Measurements from ENCODE around the gene FBXW9.
"Not testable (repeated sequence)": the region's sequence is repeated elsewhere in the genome, so short reads cannot be mapped to it uniquely, and the experiment has no call there.

The FBXW9 gene

GRCh38 chr19:12721656-12722565, 25.5 kb upstream of the FBXW9 start:
- peak overlapping the region; percentile 94 for H3K27ac ChIP-seq
- no peak for TF ChIP-seq ZFX (IDR thresholded peaks at IDR 0.05; ENCODE audit: borderline replicate concordance)
- TF ChIP-seq, protein P1, sequence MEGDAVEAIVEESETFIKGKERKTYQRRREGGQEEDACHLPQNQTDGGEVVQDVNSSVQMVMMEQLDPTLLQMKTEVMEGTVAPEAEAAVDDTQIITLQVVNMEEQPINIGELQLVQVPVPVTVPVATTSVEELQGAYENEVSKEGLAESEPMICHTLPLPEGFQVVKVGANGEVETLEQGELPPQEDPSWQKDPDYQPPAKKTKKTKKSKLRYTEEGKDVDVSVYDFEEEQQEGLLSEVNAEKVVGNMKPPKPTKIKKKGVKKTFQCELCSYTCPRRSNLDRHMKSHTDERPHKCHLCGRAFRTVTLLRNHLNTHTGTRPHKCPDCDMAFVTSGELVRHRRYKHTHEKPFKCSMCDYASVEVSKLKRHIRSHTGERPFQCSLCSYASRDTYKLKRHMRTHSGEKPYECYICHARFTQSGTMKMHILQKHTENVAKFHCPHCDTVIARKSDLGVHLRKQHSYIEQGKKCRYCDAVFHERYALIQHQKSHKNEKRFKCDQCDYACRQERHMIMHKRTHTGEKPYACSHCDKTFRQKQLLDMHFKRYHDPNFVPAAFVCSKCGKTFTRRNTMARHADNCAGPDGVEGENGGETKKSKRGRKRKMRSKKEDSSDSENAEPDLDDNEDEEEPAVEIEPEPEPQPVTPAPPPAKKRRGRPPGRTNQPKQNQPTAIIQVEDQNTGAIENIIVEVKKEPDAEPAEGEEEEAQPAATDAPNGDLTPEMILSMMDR (IDR thresholded peaks at IDR 0.05): no peak

DNA sequence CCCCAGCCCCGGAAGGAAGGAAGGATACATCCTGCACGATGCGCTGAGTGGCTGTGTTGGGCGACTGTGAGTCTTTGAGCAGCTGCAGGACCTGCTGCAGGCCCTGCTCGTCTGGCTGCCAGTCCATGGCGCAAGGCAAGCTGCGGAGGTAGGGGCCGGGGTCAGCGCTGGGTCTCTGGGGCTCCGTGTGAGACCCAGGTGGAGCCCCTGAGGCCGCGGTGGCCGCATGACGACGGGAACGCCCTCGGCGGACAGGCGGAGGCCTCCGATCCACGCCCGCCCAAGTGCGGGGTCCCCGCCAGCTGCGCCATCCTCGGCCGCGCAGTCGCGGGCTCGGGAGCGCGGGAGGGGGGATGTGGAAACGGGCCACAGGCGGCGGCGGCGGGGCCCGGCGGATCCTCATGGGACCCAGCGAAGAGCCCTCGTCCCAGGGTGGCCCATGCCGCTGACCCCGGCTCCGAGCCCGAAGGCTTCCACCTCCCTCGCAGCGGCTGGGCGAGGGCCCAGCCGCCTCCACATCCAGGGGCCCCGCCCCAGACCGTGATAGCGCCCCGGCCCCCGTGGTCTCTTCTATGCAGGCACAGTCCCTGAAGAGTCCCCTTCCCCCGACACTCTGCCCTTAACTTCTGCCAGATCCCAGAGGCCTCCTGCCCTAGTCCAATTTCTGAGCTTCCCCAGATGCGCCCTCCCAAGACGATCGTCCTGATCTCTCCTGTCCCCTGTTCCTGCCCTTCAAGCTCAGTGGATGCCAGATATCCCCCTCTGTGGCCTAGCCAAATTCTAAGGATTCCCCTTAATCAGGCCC, 24.6 kb upstream of the FBXW9 start:
- H3K27ac ChIP-seq: peak overlapping the region; percentile 94
- TF ChIP-seq, protein P1 (IDR thresholded peaks at IDR 0.05): no peak
- no peak for TF ChIP-seq ZFX (IDR thresholded peaks at IDR 0.05; ENCODE audit: borderline replicate concordance)

DNA sequence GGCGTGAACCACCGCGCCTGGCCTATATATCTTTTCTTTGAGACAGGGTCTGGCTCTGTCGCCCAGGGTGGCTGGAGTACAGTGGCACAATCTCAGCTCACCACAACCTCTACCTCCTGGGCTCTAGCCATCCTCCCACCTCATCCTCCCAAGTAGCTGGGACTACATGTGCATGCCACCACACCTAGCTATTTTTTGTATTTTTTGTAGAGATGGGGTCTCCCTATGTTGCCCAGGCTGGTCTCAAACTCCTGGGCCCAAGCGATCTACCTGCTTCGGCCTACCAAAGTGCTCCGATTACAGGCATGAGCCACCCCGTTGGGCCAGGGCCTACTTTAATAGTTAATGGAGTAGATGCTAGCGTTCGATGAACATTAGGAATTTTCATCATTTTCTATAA, 23.9 kb upstream of the FBXW9 start:
- H3K27ac ChIP-seq: 0 out of 2 replicates have a peak overlapping the region, but pooled peaks have one; percentile 94
- TF ChIP-seq, protein P1 (IDR thresholded peaks at IDR 0.05): no peak
- TF ChIP-seq ZFX (IDR thresholded peaks at IDR 0.05; ENCODE audit: borderline replicate concordance): no peak

DNA sequence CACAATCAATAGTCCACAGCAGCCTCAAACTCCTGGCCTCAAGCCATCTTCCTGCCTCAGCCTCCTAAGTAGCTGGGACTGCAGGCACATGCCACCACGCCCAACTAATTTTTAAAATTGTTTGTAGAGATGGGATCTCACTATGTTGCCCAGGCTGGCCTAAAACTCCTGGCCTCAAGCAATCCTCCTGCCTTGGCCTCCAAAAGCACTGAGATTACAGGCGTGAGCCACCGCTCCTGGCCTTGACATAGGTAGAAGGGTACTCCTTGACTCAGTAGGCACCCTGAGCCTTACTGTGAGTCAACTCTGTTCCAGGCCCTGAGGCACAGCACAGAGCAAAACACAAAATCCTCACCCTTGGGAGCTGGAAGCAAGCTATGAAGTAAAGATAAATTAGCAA, 19.5 kb upstream of the FBXW9 start:
- no peak overlapping the region for H3K27ac ChIP-seq
- TF ChIP-seq, protein P1 (IDR thresholded peaks at IDR 0.05): no peak
- no peak for TF ChIP-seq ZFX (IDR thresholded peaks at IDR 0.05; ENCODE audit: borderline replicate concordance)

DNA sequence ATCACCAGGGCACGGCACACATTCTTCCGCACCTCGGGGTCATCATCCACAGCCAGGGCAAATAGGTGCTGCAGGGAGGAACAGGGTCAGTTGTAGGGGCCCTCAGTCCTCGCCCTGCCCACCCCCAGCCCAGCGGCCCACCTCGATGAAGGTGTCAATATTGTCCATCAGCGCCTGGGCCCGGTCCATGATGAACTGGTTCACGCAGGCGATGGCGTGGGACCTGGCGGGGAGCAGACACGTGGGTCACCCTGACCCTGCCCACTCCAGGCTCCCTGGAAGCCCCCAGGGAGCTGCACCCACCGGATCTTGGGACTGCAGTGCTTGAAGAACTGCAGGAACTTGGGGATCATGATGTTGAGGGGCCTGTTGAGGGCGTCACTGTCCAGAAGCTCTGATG, 18.7 kb upstream of the FBXW9 start:
- no peak overlapping the region for H3K27ac ChIP-seq
- TF ChIP-seq, protein P1 (IDR thresholded peaks at IDR 0.05): no peak
- TF ChIP-seq ZFX (IDR thresholded peaks at IDR 0.05; ENCODE audit: borderline replicate concordance): no peak

GRCh38 chr19:12713304-12713703, 16.9 kb upstream of the FBXW9 start:
- not testable (repeated sequence) for H3K27ac ChIP-seq

- H3K27ac ChIP-seq: not testable (repeated sequence)
- TF ChIP-seq, protein P1 (IDR thresholded peaks at IDR 0.05): peak; percentile 70
These were observed 15.6 kb upstream of the FBXW9 start for GRCh38 chr19:12712077-12712476.
